ENCODE data around the gene C1orf116.

Gene C1orf116

GRCh38 chr1:207049514-207049913 is 17.0 kb upstream of the C1orf116 start:
- DNase-seq (ENCODE audit: low read depth in 1 of 2, low spot score in 1 of 2), result no peak
- peak overlapping the region; percentile 79 for H3K27ac ChIP-seq (replicated peaks)

GRCh38 chr1:207049054-207049453 is 16.5 kb upstream of the C1orf116 start:
- no peak for DNase-seq (ENCODE audit: low read depth in 1 of 2, low spot score in 1 of 2)
- no peak overlapping the region for H3K27ac ChIP-seq (replicated peaks)
- no peak overlapping the region for H3K4me3 ChIP-seq (replicated peaks; ENCODE audit: insufficient read depth, low read length)
- no peaks in the 10 kb centered on the region for H3K27me3 ChIP-seq (ENCODE audit: insufficient read depth, poor library complexity, severe bottlenecking)
- no peak for TF ChIP-seq SPI1 (IDR thresholded peaks at IDR 0.05; ENCODE audit: borderline replicate concordance, low read depth)
- TF ChIP-seq POLR2AphosphoS5 (IDR thresholded peaks at IDR 0.05; ENCODE audit: low read depth), result no peak
- TF ChIP-seq CTCF (IDR thresholded peaks at IDR 0.05; ENCODE audit: insufficient read depth, low read length), result no peak
- TF ChIP-seq GABPA (IDR thresholded peaks at IDR 0.05; ENCODE audit: low read depth), result no peak
- TF ChIP-seq REST (IDR thresholded peaks at IDR 0.05; ENCODE audit: insufficient replicate concordance, low read depth), result no peak

More at GRCh38 chr1:207049514-207049913, 17.0 kb upstream of the C1orf116 start:
- Histone ChIP-seq H3K4me3 (replicated peaks; ENCODE audit: insufficient read depth, low read length) (no peak overlapping the region; the same call in 1 of the 2 replicates), H3K27me3 (ENCODE audit: insufficient read depth, poor library complexity, severe bottlenecking) (no peaks in the 10 kb centered on the region)
- TF ChIP-seq CTCF (IDR thresholded peaks at IDR 0.05; ENCODE audit: insufficient read depth, low read length) (no peak), SPI1 (IDR thresholded peaks at IDR 0.05; ENCODE audit: borderline replicate concordance, low read depth) (no peak), POLR2AphosphoS5 (IDR thresholded peaks at IDR 0.05; ENCODE audit: low read depth) (no peak), GABPA (IDR thresholded peaks at IDR 0.05; ENCODE audit: low read depth) (no peak), REST (IDR thresholded peaks at IDR 0.05; ENCODE audit: insufficient replicate concordance, low read depth) (no peak)

- H3K4me3 ChIP-seq (replicated peaks; ENCODE audit: insufficient read depth, low read length), result no peak overlapping the region
- H3K27me3 ChIP-seq (ENCODE audit: insufficient read depth, poor library complexity, severe bottlenecking), result no peaks in the 10 kb centered on the region
- no peak for TF ChIP-seq REST (IDR thresholded peaks at IDR 0.05; ENCODE audit: insufficient replicate concordance, low read depth)
- TF ChIP-seq SPI1 (IDR thresholded peaks at IDR 0.05; ENCODE audit: borderline replicate concordance, low read depth), result peak; percentile 33; the same call in 1 of the 2 replicates
- DNase-seq (ENCODE audit: low read depth in 1 of 2, low spot score in 1 of 2), result no peak
- H3K27ac ChIP-seq (replicated peaks), result no peak overlapping the region
These were observed 15.5 kb upstream of the C1orf116 start for GRCh38 chr1:207048041-207048440.
